T-helper 9 cell (primary cell): Measurements from ENCODE around the gene TMEM43.
"Not testable (repeated sequence)": the region's sequence is repeated elsewhere in the genome, so short reads cannot be mapped to it uniquely, and the experiment has no call there.

Experiments used
- DNase-seq: peaks from one replicate; pipeline ENCODE4 v3.0.0-alpha.2; 2020
- total RNA-seq, 2 donors: gene quantifications; one replicate each; lab custom pipeline; 2026; lab: John Stamatoyannopoulos, UW

The TMEM43 gene, protein sequence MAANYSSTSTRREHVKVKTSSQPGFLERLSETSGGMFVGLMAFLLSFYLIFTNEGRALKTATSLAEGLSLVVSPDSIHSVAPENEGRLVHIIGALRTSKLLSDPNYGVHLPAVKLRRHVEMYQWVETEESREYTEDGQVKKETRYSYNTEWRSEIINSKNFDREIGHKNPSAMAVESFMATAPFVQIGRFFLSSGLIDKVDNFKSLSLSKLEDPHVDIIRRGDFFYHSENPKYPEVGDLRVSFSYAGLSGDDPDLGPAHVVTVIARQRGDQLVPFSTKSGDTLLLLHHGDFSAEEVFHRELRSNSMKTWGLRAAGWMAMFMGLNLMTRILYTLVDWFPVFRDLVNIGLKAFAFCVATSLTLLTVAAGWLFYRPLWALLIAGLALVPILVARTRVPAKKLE
- total RNA-seq: 64.2 to 159 reads per million in 2 donors

DNA sequence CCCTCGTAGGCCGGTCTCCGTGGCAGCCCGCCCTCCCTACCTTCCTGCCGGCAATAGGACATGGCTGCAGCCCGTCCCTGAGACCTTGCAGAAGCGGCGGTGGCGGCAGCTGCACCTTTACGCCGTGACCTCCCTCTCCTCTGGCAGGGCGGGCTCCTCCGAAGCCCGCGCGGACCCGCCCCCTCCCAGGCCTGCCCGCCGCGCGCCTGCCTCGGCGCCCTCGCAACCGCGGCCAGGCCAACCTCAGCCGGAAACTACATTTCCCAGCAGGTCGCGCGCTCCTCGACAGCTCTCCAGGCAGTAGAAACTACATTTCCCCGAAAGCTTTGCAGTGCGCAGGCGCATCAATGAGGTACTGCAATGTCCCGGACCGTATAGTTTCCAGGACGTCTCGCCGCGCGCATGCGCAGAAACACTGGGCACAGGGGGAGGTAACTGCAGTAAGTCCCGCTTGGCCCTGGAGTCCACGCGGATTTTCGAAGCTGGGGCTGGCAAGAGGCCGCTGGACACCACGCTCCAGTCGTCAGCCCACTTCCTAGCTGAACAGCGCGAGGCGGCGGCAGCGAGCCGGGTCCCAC is at the start of gene TMEM43, which contains the start of gene CHCHD4:
TMEM43 (plus strand) TSS at position 438 of the 578 bp plus-strand sequence. CDS start 142 bp downstream, outside the sequence.
CHCHD4 (minus strand) TSS at position 256 of the 578 bp plus-strand sequence; CDS start at position 62, 194 bp downstream.
- DNase-seq: peak; percentile 97

DNA sequence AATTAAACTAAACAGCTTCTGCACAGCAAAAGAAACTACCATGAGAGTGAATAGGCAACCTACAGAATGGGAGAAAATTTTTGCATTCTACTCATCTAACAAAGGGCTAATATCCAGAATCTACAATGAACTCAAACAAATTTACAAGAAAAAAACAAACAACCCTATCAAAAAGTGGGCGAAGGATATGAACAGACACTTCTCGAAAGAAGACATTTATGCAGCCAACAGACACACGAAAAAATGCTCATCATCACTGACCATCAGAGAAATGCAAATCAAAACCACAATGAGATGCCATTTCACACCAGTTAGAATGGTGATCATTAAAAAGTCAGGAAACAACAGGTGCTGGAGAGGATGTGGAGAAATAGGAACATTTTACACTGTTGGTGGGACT is 49.6 kb upstream of the TMEM43 start:
- DNase-seq: not testable (repeated sequence)

DNA sequence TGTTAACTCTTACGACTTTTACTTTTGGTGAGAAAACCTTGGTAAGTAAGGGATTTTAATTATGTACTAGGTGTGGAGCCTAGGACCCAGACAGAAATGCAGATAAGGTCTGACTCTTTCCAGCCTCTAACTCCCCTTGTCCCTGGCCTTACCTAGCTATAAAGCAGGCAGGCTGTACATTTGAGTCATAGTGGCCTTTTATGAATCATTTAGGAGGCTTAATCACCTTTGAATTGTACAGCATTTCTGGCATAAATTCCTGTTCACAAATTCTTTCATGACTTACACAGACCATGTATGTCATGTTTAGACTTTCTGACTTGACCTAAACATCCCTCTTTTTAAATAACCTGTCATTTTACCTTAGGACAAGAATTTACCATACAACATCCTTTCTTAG is 47.5 kb upstream of the TMEM43 start:
- no peak for DNase-seq

DNA sequence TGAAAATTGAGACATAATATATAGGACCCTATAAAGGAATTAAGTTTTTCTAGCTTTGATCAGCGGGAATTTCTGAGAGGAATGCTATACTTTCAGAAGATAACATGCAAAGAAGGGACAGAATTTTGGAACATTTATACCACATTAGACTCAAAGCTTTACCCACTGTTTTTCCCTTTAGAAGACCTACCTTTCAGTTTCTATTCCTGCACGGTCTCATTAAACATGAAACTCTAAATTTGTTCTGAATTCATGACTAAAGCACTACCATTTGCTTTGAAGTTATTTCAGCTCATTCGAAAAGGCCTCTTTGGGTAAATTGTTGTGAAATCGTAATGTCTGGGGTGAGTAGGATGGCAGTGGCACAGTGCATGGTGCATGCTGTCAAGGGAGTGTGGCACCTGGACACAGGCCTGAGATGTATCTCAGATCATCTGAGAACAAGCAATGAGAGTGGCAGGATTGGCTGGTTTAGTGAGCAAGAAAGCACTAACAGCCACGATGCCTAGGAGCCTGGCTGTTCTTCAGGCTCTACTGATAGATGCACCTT is 42.7 kb upstream of the TMEM43 start:
- DNase-seq: no peak

DNA sequence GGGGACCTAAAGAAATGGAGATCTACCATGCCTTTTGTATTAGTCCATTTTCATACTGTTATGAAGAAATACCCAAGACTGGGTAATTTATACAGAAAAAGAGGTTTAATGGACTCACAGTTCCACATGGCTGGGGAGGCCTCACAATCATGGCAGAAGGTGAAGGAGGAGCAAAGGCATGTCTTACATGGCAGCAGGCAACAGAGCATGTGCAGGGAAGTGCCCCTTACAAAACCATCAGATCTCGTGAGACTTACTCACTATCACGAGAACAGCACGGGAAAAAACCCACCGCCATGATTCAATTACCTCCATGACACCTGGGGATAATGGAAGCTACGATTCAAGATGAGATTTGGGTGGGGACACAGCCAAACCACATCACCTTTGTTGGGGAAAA is 37.4 kb upstream of the TMEM43 start:
- not testable (repeated sequence) for DNase-seq

DNA sequence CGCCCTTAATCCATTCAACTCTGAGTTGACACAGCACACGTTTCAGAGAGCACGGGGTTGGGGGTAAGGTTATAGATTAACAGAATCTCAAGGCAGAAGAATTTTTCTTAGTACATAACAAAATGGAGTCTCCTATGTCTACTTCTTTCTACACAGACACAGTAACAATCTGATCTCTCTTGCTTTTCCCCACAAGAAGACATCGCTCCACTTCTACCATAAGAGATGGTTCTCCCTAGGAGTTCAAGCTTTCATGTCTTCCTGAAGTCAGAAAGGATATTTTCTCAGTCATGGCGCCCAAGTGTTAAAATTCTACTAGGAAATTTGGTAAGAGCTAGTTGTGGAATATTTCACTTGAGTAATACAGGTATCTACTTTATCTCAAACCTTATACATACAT is 32.9 kb upstream of the TMEM43 start:
- DNase-seq: not testable (repeated sequence)

DNA sequence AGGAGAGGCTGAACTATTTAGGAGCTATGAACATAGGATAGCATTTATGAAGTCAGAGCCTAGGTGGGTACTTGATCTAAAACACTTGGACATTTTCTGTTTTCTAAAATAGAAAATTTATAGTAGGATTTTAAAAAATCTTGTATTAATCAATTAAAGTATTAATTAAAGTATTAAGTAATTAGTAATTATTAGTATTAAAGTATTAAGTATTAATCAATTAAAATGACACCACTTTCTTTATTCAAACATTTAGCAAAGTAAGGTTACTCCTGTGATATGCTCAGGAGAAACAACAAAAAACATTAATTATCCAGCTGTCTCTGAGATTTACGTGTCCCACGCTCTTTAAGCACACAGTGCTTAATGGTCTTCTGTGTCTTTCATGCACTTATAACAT is 32.4 kb upstream of the TMEM43 start:
- DNase-seq: no peak

DNA sequence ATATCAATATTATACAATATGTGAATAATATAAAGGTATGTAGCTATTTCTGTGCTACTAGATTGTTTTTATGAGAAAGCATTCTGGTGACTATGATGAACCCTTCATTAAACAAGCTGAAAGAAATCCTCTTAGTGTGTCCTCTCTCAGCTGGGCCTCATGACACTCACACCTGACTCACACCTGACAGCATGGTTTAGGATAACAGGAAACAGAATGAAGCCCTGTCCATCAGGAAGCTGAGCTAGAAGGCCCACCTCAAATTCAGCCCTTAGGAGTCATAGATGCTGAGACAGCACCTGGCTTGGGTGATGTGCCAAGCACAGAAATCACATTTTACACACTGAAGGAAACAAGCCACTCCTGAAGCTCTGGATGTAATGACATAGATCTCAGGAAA is 31.0 kb upstream of the TMEM43 start:
- DNase-seq: no peak

DNA sequence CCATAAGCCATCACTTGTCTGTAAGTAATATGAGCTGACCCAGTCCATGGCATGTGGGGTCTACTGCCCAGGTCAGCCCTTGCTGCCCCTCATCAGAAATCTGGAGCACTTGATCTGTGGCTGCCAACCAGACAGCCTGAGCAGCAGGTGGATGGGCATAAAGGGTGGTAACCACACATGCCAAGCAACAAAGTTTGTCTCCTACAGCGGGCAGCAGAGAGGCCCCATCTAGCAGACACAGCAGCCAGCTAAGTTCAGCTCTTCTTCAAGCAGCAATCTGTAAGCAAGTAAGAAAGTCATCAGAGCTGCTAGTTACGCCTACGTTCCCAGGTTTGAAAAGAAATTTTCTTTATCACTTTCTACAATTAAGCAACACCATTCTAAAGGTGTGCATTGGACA is 28.1 kb upstream of the TMEM43 start:
- DNase-seq: no peak

DNA sequence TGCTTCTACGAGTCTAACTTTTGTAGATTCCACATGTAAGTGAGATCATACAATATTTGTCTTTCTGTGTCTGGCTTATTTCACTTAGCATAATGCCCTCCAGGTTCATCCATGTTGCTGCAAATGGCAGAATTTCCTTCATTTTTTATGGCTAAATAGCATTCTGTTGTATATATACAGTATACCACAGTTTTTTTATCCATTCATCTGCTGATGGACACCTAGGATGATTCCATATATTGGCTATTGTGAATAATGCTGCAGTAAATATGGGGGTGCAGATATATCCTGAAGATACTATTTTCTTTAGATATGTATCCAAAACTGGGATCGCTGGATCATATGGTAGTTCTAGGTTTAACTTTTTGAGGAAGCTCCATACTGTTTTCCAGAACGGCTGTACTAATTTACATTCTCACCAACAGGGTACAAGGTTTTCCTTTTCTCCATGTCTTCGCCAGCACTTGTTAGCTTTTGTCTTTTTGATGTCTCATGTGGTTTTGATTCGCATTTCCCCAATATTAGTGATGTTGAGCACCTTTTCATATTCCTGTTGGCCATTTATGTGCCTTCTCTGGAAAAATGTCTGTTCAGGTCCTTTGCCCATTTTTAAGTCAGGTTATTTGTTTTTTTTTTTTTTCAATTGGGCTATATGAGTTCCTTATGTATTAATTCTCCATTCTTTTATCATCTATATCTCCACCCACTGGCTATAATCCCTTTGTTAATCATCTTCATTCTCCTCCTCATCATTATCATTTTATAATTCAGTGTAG is 27.0 kb upstream of the TMEM43 start:
- no peak for DNase-seq

DNA sequence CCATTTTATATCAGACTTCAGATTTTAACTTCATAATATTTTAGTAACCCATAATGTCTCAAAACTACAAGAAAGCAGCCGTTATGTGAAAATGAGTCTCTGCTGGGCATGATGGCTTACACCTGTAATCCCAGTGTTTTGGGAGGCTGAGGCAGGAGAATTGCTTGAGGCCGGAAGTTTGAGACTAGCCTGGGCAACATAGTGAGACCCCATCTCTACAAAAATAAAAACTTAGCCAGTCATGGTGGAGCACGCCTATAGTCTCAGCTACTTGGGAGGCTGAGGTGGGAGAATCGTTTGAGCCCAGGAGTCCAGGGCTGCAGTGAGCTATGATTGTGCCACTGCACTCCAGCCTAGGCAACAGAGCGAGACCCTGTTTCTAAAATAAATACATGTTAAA is 15.0 kb upstream of the TMEM43 start:
- not testable (repeated sequence) for DNase-seq

DNA sequence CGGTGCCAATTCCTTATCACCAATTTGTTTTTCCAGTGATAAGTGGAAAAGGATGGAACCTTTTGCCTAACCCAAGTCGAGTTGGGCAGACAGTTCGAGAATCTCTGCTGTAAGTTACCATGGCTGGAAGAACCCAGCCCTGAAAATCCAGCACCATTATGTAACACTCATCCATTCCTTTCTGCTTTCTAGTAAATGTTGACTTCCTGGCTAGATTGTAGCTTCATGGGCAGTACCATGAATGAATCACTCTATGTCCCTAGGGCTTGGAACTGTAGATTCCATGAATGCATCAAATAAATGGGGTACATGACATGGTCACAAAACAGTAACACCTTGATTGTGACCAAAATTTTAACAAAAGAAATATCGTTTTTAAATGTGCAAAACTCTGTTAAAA is 14.2 kb upstream of the TMEM43 start:
- DNase-seq: no peak

DNA sequence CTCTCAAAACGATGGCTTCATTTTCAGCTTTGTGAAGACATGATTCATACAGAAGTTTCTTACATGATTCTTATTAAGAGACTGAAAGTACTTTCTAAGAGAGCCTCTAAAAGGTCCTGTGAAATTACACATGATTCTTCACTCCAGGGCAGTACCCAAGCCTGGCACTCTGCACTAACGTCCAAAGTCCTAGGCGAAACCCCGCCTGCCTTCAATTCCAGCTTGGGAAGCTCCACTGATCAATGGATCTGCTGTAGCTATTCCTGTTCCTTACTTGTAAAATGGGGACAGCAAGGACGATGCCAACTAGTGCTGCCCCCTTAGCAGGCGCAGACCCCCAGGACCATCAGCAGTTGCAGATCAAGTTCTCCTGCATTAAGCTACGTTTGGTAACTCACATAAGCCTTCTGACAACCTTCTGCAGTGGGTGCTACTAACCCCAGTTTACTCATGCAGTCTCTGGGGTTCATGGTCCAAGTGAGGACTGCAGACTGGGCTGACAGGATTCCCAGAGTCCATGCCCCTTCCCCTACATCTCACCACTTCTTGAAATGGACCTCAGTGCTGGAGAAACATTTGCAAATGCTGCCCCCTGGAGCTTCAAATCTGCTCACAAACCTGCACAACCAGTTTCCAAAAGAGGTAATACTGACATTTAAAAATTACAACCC is 10.8 kb upstream of the TMEM43 start:
- DNase-seq: no peak

DNA sequence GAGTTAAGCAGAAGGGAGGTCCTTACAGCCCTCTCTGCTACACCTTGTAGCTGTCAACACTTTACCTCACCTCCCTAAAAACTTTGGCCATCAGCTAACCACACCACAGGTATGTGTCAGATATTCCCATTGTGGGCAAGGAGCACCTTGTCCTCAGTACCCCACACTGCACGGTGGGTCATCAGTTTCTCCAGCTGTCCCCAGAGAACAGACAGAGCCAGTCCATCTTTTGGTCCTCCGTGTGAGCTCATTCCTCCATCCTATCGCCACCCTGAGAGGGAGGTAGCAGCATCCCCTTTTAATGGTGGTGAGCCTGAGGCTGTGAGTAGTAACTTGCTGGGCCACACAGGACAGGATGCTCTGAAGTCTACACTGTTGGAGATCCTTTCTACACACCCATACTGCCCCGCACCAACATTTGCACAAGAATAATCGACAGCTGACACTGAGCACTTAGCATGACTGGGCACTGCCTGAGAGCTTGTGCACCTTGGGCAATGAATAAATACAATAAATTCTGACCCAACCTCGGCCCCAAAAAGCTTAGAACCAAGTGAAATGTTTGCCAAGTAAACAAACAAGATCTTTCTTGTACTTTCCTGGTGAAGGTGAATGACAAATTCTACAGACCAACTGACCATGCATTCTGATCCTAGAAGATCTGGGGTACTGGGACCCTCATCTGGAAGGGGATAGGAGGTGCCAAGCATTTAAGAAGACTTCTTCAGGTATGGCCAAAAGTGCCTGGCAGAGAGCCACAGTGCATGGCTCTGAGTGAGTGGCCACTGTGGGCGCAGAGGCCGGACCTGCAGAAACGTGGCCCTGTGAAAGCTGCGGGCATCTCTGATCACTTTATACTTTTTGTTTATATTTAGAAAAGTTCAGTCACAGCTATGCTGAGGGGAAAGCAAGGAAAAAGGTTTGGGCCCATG is 7.1 kb upstream of the TMEM43 start:
- no peak for DNase-seq

DNA sequence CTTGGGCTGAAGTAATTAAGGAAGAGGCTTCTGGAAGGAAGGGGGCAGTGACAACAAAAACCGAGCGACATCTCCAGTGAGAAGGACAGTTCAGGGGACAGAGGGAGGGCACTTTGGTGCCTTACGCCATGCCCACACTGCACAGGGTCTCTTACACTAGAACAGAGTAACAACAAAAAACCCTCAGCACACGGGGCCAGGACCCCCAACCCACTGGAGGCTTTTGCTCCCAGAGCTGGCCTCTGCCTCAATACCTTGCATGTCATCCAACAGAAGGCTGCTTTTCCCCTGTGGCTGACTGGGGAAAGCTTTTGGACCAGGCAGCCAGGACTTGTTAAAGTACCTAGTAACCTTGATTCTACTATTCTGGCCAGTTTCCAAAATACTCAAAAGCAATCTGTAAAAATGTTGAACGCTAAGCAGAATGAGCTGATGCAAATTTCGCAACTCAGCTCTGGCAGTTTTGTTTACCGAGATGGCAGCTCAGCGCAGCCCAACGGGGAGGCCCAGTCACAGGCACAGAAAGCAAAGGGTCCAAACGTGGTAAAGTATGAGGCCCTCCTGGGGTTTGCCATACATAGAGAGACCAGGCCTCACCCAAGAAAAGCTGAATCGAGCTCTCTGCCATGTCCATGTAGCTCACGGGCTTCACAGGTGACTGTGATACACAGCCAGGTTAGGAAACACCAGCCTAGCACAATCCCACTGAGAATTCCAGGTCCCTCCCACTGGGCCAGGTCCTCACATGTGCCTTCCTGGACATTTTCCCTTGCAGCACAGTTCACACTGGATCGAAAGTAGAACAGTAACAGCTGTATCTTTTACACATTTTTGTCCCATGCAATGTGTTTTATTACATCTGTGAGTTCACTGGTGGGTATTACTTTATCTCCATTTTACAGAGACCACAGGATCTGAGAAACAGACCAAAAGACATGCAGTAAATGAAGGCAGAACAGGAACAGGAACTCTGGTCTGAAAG is 6.2 kb upstream of the TMEM43 start:
- DNase-seq: no peak

DNA sequence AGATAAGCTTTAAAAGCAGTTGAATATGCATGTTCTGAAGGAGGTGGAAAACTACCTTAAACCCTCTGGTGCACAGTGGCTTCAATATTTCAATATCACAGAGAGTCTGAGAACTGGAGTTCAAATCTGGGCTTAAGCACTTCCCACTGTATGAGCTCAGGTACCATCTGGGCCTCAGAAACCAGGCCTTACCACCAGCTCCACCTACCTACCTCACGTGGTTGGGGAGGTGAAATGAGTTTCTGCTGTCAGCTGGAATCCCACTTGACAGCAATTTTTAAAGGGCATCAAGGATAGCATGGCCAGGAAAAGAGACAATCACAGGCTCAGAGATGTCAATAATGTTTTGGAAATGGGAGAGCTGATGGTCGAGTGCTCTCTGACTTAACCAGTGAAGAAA is 5.2 kb upstream of the TMEM43 start:
- no peak for DNase-seq

DNA sequence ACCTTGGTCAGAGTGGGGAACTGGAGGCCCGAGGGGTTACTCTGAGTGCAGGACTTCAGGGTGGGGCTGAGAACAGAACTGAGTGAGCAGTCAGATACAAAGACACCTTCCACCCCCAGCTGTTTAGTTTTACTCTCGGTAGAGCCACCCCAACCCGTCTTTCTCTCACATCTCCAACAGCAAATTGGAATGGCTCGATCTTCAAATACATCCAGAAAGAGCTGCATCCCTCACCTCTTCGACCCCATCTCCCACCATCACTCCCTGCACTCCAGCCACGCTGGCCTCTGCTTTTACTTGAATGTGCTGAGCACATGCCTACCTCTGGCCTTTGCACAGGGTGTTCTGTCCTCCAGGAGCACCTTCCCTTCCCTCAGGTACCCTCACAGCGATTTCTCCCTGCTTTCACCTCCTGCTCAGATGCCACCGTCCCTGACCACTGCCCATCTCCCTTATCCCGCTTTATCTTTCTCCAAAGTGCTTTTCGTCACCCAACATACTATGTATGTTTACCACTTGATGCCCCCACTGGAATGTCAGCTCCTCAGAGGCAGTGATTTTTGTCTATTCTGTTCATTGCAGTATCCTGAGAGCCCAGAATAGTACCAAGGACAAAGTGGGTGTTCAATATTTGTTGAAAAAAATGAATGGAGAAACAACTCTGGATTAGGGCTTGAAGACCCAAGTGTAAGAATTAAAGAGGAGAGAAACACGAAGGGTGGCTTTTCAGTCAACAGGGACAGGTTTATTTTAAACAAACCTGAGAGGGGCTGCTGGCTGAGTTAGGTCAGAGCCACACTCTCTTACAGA is 4.5 kb upstream of the TMEM43 start:
- no peak for DNase-seq

DNA sequence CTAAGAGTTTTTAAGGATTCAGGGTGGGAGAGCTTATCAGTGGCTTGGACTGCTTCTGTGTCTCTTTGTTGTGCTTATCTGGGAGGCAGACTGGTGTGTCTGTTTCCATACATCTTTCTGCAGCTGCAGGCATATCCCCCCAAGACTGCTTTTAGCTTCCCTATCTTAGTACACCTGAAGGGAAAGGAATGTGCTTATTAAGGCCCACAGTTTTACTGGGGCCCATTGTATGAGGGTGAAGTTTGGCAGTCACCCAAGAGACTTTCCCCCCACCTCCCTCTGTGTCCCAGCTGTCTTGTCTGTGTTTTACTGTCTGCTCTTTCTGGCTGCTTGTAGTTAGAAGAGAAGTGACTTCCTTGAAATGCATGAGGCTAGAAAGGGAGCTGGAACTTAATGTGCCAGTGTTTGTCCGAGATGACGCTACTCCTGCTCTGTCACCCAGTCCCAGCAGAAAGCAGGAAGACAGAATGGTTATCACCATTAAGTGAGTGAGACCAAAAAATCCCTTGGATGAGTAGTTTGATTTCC is 3.9 kb upstream of the TMEM43 start:
- DNase-seq: not testable (repeated sequence)

DNA sequence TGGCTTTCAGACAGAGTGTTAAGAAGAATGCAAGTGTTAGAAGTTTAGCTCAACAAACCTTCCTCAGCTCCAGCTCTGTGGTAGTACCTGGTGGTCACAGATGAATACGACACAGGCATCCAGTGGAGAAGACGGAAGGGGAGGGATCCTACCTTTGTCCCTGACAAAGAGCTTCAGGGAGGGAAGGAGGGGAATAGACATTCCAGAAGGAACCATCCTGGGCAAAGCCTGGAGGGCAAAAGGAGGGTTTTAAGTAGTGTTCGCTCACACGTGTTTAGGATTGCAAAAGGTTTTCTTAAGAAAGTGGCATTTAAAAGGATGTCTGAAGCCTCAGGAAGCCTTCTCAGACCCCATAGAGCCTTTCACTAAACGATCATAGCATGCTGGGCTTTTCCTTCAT is 3.0 kb upstream of the TMEM43 start:
- no peak for DNase-seq
